ENCODE data around the gene SH3GL1.

DNA sequence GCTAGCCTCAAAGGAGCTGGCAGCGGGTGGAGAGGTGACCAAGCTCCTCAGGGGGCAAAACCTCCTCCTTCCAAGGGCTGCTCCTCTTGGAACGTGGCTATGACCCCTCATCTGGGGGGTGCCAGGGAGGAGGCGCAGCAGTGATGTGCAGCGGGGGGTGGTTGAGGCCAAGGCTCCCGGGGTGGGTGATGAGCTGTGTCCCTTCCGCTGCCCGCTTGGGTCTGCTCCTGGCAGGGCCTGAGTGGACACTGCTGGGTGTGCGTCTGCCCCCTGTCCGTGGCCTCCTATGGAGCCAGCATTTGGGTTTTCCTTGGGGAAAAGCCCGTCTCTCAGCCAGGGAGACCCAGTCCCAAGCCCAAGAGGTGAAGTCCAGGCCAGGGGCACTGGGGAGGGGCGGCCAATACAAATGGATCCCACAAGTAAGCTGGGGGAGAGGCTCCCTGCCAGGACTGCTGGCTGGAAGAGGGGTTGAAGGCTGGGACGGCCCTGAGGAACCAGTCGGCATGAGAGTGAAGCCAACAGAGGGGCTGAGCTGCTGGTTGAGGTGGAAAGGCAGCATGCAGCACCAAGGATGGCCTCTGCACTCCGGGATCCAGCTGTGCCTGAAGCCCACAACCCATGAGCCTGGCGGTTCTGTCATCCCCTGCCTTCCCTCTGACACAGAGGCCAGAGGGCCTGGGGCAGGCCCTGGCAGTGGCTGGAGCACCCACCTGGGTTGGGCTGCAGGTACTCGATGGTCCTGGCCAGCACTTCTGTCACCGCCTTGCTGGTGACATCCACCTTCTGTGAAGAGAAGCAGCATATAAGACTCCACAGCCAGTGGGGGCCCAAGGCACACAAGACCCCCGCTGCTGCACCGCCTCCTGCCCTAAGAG, 34.3 kb downstream of the SH3GL1 start:
- TF ChIP-seq, protein P1, sequence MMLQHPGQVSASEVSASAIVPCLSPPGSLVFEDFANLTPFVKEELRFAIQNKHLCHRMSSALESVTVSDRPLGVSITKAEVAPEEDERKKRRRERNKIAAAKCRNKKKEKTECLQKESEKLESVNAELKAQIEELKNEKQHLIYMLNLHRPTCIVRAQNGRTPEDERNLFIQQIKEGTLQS (IDR thresholded peaks at IDR 0.05) = no peak
- TF ChIP-seq, protein P1 (CRISPR knock-in tag; conservative IDR thresholded peaks at IDR 0.05) = no peak
- TF ChIP-seq ZNF583 (CRISPR knock-in tag; IDR thresholded peaks at IDR 0.05) (no peak), EP300 (IDR thresholded peaks at IDR 0.05; ENCODE audit: low read length) (no peak)
- TF ChIP-seq, protein P2, sequence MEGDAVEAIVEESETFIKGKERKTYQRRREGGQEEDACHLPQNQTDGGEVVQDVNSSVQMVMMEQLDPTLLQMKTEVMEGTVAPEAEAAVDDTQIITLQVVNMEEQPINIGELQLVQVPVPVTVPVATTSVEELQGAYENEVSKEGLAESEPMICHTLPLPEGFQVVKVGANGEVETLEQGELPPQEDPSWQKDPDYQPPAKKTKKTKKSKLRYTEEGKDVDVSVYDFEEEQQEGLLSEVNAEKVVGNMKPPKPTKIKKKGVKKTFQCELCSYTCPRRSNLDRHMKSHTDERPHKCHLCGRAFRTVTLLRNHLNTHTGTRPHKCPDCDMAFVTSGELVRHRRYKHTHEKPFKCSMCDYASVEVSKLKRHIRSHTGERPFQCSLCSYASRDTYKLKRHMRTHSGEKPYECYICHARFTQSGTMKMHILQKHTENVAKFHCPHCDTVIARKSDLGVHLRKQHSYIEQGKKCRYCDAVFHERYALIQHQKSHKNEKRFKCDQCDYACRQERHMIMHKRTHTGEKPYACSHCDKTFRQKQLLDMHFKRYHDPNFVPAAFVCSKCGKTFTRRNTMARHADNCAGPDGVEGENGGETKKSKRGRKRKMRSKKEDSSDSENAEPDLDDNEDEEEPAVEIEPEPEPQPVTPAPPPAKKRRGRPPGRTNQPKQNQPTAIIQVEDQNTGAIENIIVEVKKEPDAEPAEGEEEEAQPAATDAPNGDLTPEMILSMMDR (IDR thresholded peaks at IDR 0.05 in 2 of 3, conservative IDR thresholded peaks at IDR 0.05 in 1 of 3; ENCODE audit: insufficient read depth in 2 of 3, low read depth in 1 of 3, low read length in 3 of 3) = no peak

All from K562 (cell line).